Fibroblast of lung (primary cell): ENCODE results near the gene CREM. TPM values are rescaled to one million over a fixed set of nuclear protein-coding genes. Genes with fewer than 3 reads are reported as not detected.

Source experiments
- DNase-seq, 2 donors: peaks; one replicate each; pipeline versions ENCODE4 v3.0.0 to v3.0.0-alpha.2; 2010; ENCODE audit warnings: low read depth in 2 of 2
- H2AFZ ChIP-seq: 2 replicates; pipeline ENCODE4 v1.5.1; 2012; ENCODE audit warnings: low read length, control low read depth, inconsistent platforms
- H3K27ac ChIP-seq: 2 replicates; pipeline ENCODE4 v1.5.1; 2011; ENCODE audit warnings: low read length, control low read depth; ENCODE audit not compliant: insufficient read depth
- H3K27me3 ChIP-seq: 2 replicates; pipeline ENCODE4 v1.5.1; 2011; ENCODE audit warnings: mild to moderate bottlenecking, low read length; ENCODE audit not compliant: control insufficient read depth, insufficient read depth
- H3K36me3 ChIP-seq: 2 replicates; pipeline ENCODE4 v1.5.1; 2011; ENCODE audit warnings: low read length; ENCODE audit not compliant: control insufficient read depth, insufficient read depth
- H3K4me1 ChIP-seq: 2 replicates; pipeline ENCODE4 v1.5.1; 2011; ENCODE audit warnings: low read length; ENCODE audit not compliant: control insufficient read depth, insufficient read depth; ENCODE audit errors: extremely low read depth
- H3K4me2 ChIP-seq: 2 replicates; pipeline ENCODE4 v1.5.1; 2011; ENCODE audit warnings: low read length, control low read depth; ENCODE audit not compliant: insufficient read depth; ENCODE audit errors: extremely low read depth
- H3K4me3 ChIP-seq, 4 experiments: fragments of 200-600 bp in 1 of 4; sonication (generic) in 1 of 4; replicated peaks in 1 of 4; 2 replicates each; pipeline ENCODE4 v1.5.1; 2011 to 2016; ENCODE audit warnings: low read length in 4 of 4, low read depth in 3 of 4, mild to moderate bottlenecking in 3 of 4, control low read depth in 2 of 4, inconsistent platforms in 1 of 4, mixed read lengths in 1 of 4; ENCODE audit not compliant: insufficient read depth in 1 of 4; ENCODE audit errors: control extremely low read depth in 1 of 4
- H3K79me2 ChIP-seq: 2 replicates; pipeline ENCODE4 v1.5.1; 2012; ENCODE audit warnings: mild to moderate bottlenecking, low read length, inconsistent platforms; ENCODE audit not compliant: control insufficient read depth, insufficient read depth
- H3K9ac ChIP-seq: 2 replicates; pipeline ENCODE4 v1.5.1; 2011; ENCODE audit warnings: mild to moderate bottlenecking, low read length, control low read depth; ENCODE audit not compliant: insufficient read depth
- H3K9me3 ChIP-seq: 2 replicates; pipeline ENCODE4 v1.5.1; 2012; ENCODE audit warnings: low read depth, low read length; ENCODE audit not compliant: control insufficient read depth, insufficient read depth
- H4K20me1 ChIP-seq: 2 replicates; pipeline ENCODE4 v1.5.1; 2011; ENCODE audit warnings: low read length; ENCODE audit not compliant: control insufficient read depth, insufficient read depth; ENCODE audit errors: extremely low read depth
- CTCF ChIP-seq, 2 donors: IDR thresholded peaks in 1 of 2; conservative IDR thresholded peaks in 1 of 2; 1 replicate in 1 of 2; 2 replicates in 1 of 2; pipeline ENCODE4 v1.5.1; 2011 to 2012; ENCODE audit warnings: low read length in 2 of 2, control low read depth in 1 of 2, inconsistent platforms in 1 of 2, low read depth in 1 of 2, mild to moderate bottlenecking in 1 of 2
- EZH2 ChIP-seq: IDR thresholded peaks from 2 replicates; pipeline ENCODE4 v1.5.1; 2012; ENCODE audit warnings: low read length, control low read depth, mild to moderate bottlenecking; ENCODE audit errors: missing control alignments
- polyA plus RNA-seq, 2 donors: library from polyadenylated mRNA; depleted of rRNA in 1 of 2; stranded (reverse) in 1 of 2; unstranded in 1 of 2; fragments of >200 nt; gene quantifications; 2 replicates each; pipeline ENCODE4 v1.2.1, GENCODE V29; 2011 to 2012; ENCODE audit warnings: missing spikeins in 1 of 2
- total RNA-seq: library from RNA; depleted of rRNA; stranded (reverse); fragments of >200 nt; gene quantifications from 2 replicates; pipeline ENCODE4 v1.2.1, GENCODE V29; 2014

The CREM gene
- total and polyA plus RNA-seq, 2 donors (not counting 1 experiment from before 2014, with no cell fraction given): 29.9 to 32.1 TPM

GRCh38 chr10:35083242-35083641, 43.4 kb upstream of the CREM start:
- Histone ChIP-seq H3K4me2 (no peak overlapping the region), H2AFZ (no peak overlapping the region), H3K27ac (no peak overlapping the region), H3K4me1 (peaks cover 2% of the 10 kb centered on the region), H4K20me1 (no peaks in the 10 kb centered on the region), H3K9me3 (no peaks in the 10 kb centered on the region), H3K79me2 (peaks cover 82% of the 10 kb centered on the region), H3K4me3 (no peak overlapping the region), H3K36me3 (no peaks in the 10 kb centered on the region), H3K27me3 (no peaks in the 10 kb centered on the region), H3K9ac (no peak overlapping the region)
- no peak for TF ChIP-seq EZH2
- TF ChIP-seq CTCF (conservative IDR thresholded peaks at IDR 0.05 in 1 of 2, IDR thresholded peaks at IDR 0.05 in 1 of 2; ENCODE audit: low read depth in 1 of 2, low read length in 2 of 2): no peak
- DNase-seq: no peak

GRCh38 chr10:35089611-35090161, 37.0 kb upstream of the CREM start:
- Histone ChIP-seq H3K27me3 (no peaks in the 10 kb centered on the region), H3K4me1 (no peaks in the 10 kb centered on the region), H4K20me1 (no peaks in the 10 kb centered on the region), H3K4me2 (peak overlapping the region; percentile 81), H3K36me3 (no peaks in the 10 kb centered on the region), H3K27ac (peak overlapping the region; percentile 86), H2AFZ (peak overlapping the region; percentile 19), H3K79me2 (peaks cover 49% of the 10 kb centered on the region), H3K4me3 (peak overlapping the region; percentile 82 to 89 (median 84)), H3K9ac (peak overlapping the region; percentile 87), H3K9me3 (no peaks in the 10 kb centered on the region)
- TF ChIP-seq CTCF (conservative IDR thresholded peaks at IDR 0.05 in 1 of 2, IDR thresholded peaks at IDR 0.05 in 1 of 2; ENCODE audit: low read depth in 1 of 2, low read length in 2 of 2) (no peak), EZH2 (no peak)
- DNase-seq: peak; percentile 38 to 60

DNA sequence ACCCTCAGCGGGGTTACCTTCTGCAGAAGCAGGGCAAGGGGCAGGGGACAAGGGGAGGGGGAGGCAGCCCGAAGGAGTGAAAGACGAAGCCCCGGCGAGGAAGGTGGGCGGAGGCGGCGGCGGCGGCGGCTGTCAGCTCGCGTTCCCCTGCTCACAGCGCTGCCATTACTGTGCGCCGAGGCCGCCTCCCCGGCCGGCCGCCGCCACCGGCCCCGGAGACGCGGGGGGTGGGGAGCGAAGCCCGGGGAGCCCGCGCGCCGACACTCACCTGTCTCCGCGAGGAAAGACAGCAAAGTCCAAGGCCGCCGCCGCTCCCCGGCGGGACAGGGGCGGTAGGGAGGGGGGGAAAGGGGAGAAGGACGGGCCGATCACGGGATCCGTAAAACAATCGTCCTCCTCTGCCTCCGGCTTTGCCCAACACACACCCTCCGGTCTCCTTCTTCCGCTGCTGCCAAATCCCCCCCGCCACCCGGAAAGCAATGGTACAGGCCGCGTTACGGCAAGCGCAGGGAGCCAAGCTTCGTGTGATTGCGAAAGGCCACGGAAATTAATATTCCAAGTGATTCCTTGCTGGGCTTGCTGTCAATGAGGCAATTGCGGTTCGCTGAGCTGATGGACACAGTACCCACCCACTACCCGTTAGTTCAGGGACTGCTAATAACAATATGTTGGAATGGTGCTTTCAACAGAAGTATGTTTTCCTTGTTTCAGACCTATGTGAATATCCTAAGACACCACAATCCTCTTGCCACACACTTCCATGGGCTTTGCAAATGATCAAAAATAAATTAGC, 36.3 kb upstream of the CREM start, which contains the start of gene CUL2:
CUL2 (minus strand) TSS at position 180 of the 793 bp plus-strand sequence. CDS start 19,024 bp downstream, outside the sequence.
- no peak for TF ChIP-seq CTCF (conservative IDR thresholded peaks at IDR 0.05 in 1 of 2, IDR thresholded peaks at IDR 0.05 in 1 of 2; ENCODE audit: low read depth in 1 of 2, low read length in 2 of 2)
- TF ChIP-seq EZH2: no peak
- Histone ChIP-seq H3K79me2 (peaks cover 45% of the 10 kb centered on the region), H2AFZ (peak within 1 kb of the TSS; percentile 98), H3K9me3 (no peaks in the 10 kb centered on the region), H3K27ac (peak within 1 kb of the TSS; percentile 86), H3K36me3 (no peaks in the 10 kb centered on the region), H3K4me1 (no peaks in the 10 kb centered on the region), H3K27me3 (no peaks in the 10 kb centered on the region), H3K4me3 (peak within 1 kb of the TSS; percentile 82 to 89 (median 84)), H3K4me2 (peak within 1 kb of the TSS; percentile 82), H3K9ac (peak within 1 kb of the TSS; percentile 87), H4K20me1 (no peaks in the 10 kb centered on the region)
- DNase-seq: peak; percentile 97 to 98
